Measurements from ENCODE around the gene MIS18BP1.

DNA sequence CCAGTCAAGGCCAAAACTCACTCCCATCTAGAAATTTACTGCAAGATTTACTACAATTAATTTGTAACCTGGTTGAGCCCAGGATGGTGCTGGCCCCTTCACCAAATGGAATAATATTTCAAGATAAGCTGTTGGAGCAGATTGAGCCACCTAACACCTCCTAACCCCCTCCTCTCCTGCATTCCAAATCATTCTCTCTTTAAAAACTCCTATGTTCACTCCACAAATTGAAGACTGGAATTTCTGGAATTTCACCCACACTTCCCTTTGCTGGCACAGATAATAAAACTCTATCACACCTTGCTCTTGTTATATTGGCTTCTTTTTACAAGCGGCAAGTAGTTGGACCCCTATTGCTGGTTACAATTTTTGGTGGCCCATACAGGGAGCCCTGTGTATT lies 41.7 kb downstream of the MIS18BP1 start:
- TF ChIP-seq, protein P1, sequence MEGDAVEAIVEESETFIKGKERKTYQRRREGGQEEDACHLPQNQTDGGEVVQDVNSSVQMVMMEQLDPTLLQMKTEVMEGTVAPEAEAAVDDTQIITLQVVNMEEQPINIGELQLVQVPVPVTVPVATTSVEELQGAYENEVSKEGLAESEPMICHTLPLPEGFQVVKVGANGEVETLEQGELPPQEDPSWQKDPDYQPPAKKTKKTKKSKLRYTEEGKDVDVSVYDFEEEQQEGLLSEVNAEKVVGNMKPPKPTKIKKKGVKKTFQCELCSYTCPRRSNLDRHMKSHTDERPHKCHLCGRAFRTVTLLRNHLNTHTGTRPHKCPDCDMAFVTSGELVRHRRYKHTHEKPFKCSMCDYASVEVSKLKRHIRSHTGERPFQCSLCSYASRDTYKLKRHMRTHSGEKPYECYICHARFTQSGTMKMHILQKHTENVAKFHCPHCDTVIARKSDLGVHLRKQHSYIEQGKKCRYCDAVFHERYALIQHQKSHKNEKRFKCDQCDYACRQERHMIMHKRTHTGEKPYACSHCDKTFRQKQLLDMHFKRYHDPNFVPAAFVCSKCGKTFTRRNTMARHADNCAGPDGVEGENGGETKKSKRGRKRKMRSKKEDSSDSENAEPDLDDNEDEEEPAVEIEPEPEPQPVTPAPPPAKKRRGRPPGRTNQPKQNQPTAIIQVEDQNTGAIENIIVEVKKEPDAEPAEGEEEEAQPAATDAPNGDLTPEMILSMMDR (IDR thresholded peaks at IDR 0.05) = no peak
- no peak for TF ChIP-seq POLR2AphosphoS5 (IDR thresholded peaks at IDR 0.05)
- no peak for TF ChIP-seq POLR2A (IDR thresholded peaks at IDR 0.05)
